Lower lobe of right lung (tissue), 2 donors: ENCODE measurements around the gene DST. TPM values are rescaled to one million over a fixed set of nuclear protein-coding genes. Genes with fewer than 3 reads are reported as not detected.

Experiments
- ATAC-seq, 2 donors: fragments of 200-7000 bp; cut with Tn5 transposase; one replicate each; pipeline ENCODE4 v1.9.1; 2020 to 2022; ENCODE audit warnings: mild to moderate bottlenecking in 2 of 2, moderate library complexity in 2 of 2
- DNase-seq: peaks from one replicate; pipeline ENCODE4 v3.0.0-alpha.2; 2020
- H3K27ac ChIP-seq: fragments of 200-600 bp; one replicate; pipeline ENCODE4 v1.8.0; 2022
- H3K27me3 ChIP-seq: fragments of 200-600 bp; one replicate; pipeline ENCODE4 v1.8.0; 2022; ENCODE audit warnings: low read depth
- H3K36me3 ChIP-seq: fragments of 200-600 bp; one replicate; pipeline ENCODE4 v1.8.0; 2022; ENCODE audit warnings: mild to moderate bottlenecking
- H3K4me1 ChIP-seq: fragments of 200-600 bp; one replicate; pipeline ENCODE4 v1.8.0; 2022
- H3K4me3 ChIP-seq: fragments of 200-600 bp; one replicate; pipeline ENCODE4 v1.8.0; 2022; ENCODE audit warnings: mild to moderate bottlenecking
- H3K9me3 ChIP-seq: fragments of 200-600 bp; one replicate; pipeline ENCODE4 v1.8.0; 2022
- CTCF ChIP-seq: fragments of 200-600 bp; IDR thresholded peaks from one replicate; pipeline ENCODE4 v1.8.0; 2022; ENCODE audit warnings: antibody characterized with exemption, mild to moderate bottlenecking
- intact Hi-C: fragments of 100-400 bp; cut with DNase I; formaldehyde crosslinking; loops from one replicate; pipeline ENCODE4 v1.11.0; 2022
- total RNA-seq: library from RNA; stranded (reverse); fragmentation: NEBNext Ultra II Directional; extraction: Animal tissue kit (Norgen Biotek cat#: 25700); gene quantifications from one replicate; pipeline ENCODE4 v1.2.1, GENCODE V29; 2021
- donor health status: DM: no; HTN: yes; CAD: no; lungs with severe emphysema.

The DST gene
- total RNA-seq, 1 donor from 2014 or later = 327 TPM

- intact Hi-C loops = no loop called here
Observed at GRCh38 chr6:56625356-56625755, 17.3 kb downstream of the DST start.

GRCh38 chr6:56624728-56625069, 18.0 kb downstream of the DST start:
- DNase-seq (no peak), ATAC-seq (no peak)
- no peaks in the 10 kb centered on the region for H3K27me3 ChIP-seq
- TF ChIP-seq CTCF = no peak
- H3K36me3 ChIP-seq = peaks cover 80% of the 10 kb centered on the region
- H3K4me1 ChIP-seq = no peaks in the 10 kb centered on the region
- no peaks in the 10 kb centered on the region for H3K9me3 ChIP-seq
- no peak overlapping the region for H3K27ac ChIP-seq
- H3K4me3 ChIP-seq = no peak overlapping the region
- intact Hi-C loops = no loop called here

More at GRCh38 chr6:56625356-56625755, 17.3 kb downstream of the DST start:
- H3K36me3 ChIP-seq = peaks cover 80% of the 10 kb centered on the region
- H3K4me3 ChIP-seq = no peak overlapping the region
- H3K27ac ChIP-seq = no peak overlapping the region
- ATAC-seq (no peak), DNase-seq (no peak)
- no peaks in the 10 kb centered on the region for H3K4me1 ChIP-seq
- no peaks in the 10 kb centered on the region for H3K27me3 ChIP-seq
- H3K9me3 ChIP-seq = no peaks in the 10 kb centered on the region
- TF ChIP-seq CTCF = no peak

GRCh38 chr6:56624046-56624727, 18.5 kb downstream of the DST start:
- Histone ChIP-seq H3K36me3 (peaks cover 82% of the 10 kb centered on the region), H3K27me3 (no peaks in the 10 kb centered on the region), H3K4me1 (no peaks in the 10 kb centered on the region), H3K9me3 (no peaks in the 10 kb centered on the region), H3K4me3 (no peak overlapping the region), H3K27ac (no peak overlapping the region)
- DNase-seq (no peak), ATAC-seq (peak in 1 of 2 donors; percentile 59)
- TF ChIP-seq CTCF = no peak
- intact Hi-C loops = no loop called here

GRCh38 chr6:56620229-56620868, 22.3 kb downstream of the DST start:
- Histone ChIP-seq H3K27ac (no peak overlapping the region), H3K9me3 (no peaks in the 10 kb centered on the region), H3K36me3 (peaks cover 82% of the 10 kb centered on the region), H3K4me3 (no peak overlapping the region), H3K27me3 (no peaks in the 10 kb centered on the region), H3K4me1 (no peaks in the 10 kb centered on the region)
- no peak for TF ChIP-seq CTCF
- no peak for ATAC-seq
- no peak for DNase-seq
- intact Hi-C loops = no loop called here

GRCh38 chr6:56618050-56618449, 24.6 kb downstream of the DST start:
- peaks cover 71% of the 10 kb centered on the region for H3K36me3 ChIP-seq
- H3K4me1 ChIP-seq = no peaks in the 10 kb centered on the region
- no peak overlapping the region for H3K4me3 ChIP-seq
- H3K9me3 ChIP-seq = no peaks in the 10 kb centered on the region
- no peak for TF ChIP-seq CTCF
- ATAC-seq (no peak), DNase-seq (no peak)
- intact Hi-C loops = no loop called here
- no peaks in the 10 kb centered on the region for H3K27me3 ChIP-seq
- H3K27ac ChIP-seq = no peak overlapping the region
